HCT116 (cell line): Measurements from ENCODE around the gene PRSS22.

ENCODE experiments used
- CEBPB ChIP-seq: IDR thresholded peaks from 2 replicates; pipeline ENCODE4 v1.6.1; 2012; ENCODE audit warnings: low read depth
- EZH2 ChIP-seq: fragments of 200-600 bp; sonication (generic); IDR thresholded peaks from 2 replicates; pipeline ENCODE4 v1.6.1; 2017; ENCODE audit warnings: antibody characterized with exemption, mixed run types
- POLR2A ChIP-seq: IDR thresholded peaks from 2 replicates; pipeline ENCODE4 v1.7.0; 2011; ENCODE audit warnings: borderline replicate concordance; ENCODE audit not compliant: insufficient read depth, insufficient read length; ENCODE audit errors: extremely low read depth
- POLR2AphosphoS5 ChIP-seq: IDR thresholded peaks from 2 replicates; pipeline ENCODE4 v1.6.1; 2011; ENCODE audit warnings: mild to moderate bottlenecking, low read depth, low read length, moderate library complexity
- SRF ChIP-seq: IDR thresholded peaks from 2 replicates; pipeline ENCODE4 v1.6.1; 2012; ENCODE audit warnings: low read depth
- TF ChIP-seq, protein P1 (sequence below), 3 experiments: fragments of 200-600 bp in 1 of 3; sonication (generic) in 1 of 3; IDR thresholded peaks in 2 of 3; conservative IDR thresholded peaks in 1 of 3; 2 replicates each; pipeline ENCODE4 v1.5.1; 2012 to 2017; ENCODE audit warnings: low read depth in 2 of 3, low read length in 2 of 3, antibody characterized with exemption in 1 of 3, borderline replicate concordance in 1 of 3, control low read depth in 1 of 3, mild to moderate bottlenecking in 1 of 3, mixed read lengths in 1 of 3, mixed run types in 1 of 3, moderate library complexity in 1 of 3; ENCODE audit not compliant: insufficient read depth in 1 of 3
- TF ChIP-seq, protein P2 (sequence below): IDR thresholded peaks from 2 replicates; pipeline ENCODE4 v1.6.1; 2012; ENCODE audit warnings: low read depth

DNA sequence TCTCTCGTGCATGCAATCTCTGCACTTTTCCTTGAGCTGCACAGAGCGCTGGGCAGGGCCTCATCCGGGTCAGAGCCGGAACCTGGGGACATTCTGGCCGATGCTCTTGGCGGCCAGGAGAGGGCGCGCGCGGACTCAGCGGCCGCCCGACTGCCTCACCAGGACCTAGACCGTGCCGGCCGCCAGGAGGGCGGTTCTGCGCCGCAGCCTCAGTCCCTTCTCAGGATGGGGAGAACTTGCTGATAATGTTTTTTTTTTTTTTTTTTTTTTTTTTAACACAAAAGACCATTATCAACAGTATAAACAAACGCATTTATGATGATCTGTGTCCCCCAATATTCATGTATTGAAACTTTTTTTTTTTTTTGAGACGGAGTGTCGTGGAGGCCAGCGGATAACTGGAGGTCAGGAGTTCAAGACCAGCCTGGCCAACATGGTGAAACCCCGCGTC, 17.0 kb upstream of the PRSS22 start:
- TF ChIP-seq SRF (no peak), POLR2A (no peak), EZH2 (no peak), CEBPB (no peak), POLR2AphosphoS5 (peak; percentile 32; the same call in 1 of the 2 replicates)
- TF ChIP-seq, protein P1, sequence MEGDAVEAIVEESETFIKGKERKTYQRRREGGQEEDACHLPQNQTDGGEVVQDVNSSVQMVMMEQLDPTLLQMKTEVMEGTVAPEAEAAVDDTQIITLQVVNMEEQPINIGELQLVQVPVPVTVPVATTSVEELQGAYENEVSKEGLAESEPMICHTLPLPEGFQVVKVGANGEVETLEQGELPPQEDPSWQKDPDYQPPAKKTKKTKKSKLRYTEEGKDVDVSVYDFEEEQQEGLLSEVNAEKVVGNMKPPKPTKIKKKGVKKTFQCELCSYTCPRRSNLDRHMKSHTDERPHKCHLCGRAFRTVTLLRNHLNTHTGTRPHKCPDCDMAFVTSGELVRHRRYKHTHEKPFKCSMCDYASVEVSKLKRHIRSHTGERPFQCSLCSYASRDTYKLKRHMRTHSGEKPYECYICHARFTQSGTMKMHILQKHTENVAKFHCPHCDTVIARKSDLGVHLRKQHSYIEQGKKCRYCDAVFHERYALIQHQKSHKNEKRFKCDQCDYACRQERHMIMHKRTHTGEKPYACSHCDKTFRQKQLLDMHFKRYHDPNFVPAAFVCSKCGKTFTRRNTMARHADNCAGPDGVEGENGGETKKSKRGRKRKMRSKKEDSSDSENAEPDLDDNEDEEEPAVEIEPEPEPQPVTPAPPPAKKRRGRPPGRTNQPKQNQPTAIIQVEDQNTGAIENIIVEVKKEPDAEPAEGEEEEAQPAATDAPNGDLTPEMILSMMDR (IDR thresholded peaks at IDR 0.05 in 2 of 3, conservative IDR thresholded peaks at IDR 0.05 in 1 of 3; ENCODE audit: borderline replicate concordance in 1 of 3, insufficient read depth in 1 of 3, low read depth in 2 of 3, low read length in 2 of 3) = peak; percentile 89 to 96 (median 96)
- TF ChIP-seq, protein P2, sequence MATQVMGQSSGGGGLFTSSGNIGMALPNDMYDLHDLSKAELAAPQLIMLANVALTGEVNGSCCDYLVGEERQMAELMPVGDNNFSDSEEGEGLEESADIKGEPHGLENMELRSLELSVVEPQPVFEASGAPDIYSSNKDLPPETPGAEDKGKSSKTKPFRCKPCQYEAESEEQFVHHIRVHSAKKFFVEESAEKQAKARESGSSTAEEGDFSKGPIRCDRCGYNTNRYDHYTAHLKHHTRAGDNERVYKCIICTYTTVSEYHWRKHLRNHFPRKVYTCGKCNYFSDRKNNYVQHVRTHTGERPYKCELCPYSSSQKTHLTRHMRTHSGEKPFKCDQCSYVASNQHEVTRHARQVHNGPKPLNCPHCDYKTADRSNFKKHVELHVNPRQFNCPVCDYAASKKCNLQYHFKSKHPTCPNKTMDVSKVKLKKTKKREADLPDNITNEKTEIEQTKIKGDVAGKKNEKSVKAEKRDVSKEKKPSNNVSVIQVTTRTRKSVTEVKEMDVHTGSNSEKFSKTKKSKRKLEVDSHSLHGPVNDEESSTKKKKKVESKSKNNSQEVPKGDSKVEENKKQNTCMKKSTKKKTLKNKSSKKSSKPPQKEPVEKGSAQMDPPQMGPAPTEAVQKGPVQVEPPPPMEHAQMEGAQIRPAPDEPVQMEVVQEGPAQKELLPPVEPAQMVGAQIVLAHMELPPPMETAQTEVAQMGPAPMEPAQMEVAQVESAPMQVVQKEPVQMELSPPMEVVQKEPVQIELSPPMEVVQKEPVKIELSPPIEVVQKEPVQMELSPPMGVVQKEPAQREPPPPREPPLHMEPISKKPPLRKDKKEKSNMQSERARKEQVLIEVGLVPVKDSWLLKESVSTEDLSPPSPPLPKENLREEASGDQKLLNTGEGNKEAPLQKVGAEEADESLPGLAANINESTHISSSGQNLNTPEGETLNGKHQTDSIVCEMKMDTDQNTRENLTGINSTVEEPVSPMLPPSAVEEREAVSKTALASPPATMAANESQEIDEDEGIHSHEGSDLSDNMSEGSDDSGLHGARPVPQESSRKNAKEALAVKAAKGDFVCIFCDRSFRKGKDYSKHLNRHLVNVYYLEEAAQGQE = no peak
